Activated naive CD8-positive, alpha-beta T cell treated with anti-CD3 and anti-CD28 coated beads for 36 hours (primary cell): Measurements from ENCODE around the gene CHRM4. TPM values are rescaled to one million over a fixed set of nuclear protein-coding genes. Genes with fewer than 3 reads are reported as not detected.

Source experiments
- DNase-seq: peaks from one replicate; pipeline ENCODE4 v3.0.0; 2021
- H3K27ac Mint-ChIP-seq: one replicate; pipeline ENCODE4 v1.8.0; 2022; ENCODE audit warnings: mild to moderate bottlenecking, moderate library complexity, mixed read lengths
- H3K27me3 Mint-ChIP-seq: one replicate; pipeline ENCODE4 v1.8.0; 2022; ENCODE audit warnings: mild to moderate bottlenecking, mixed read lengths
- H3K36me3 Mint-ChIP-seq: one replicate; pipeline ENCODE4 v1.8.0; 2021; ENCODE audit warnings: mild to moderate bottlenecking, mixed read lengths
- H3K4me1 Mint-ChIP-seq: one replicate; pipeline ENCODE4 v1.8.0; 2021; ENCODE audit warnings: mixed read lengths
- H3K4me3 Mint-ChIP-seq: one replicate; pipeline ENCODE4 v1.8.0; 2022; ENCODE audit warnings: mild to moderate bottlenecking, moderate library complexity, mixed read lengths
- H3K9me3 Mint-ChIP-seq: one replicate; pipeline ENCODE4 v1.8.0; 2022; ENCODE audit warnings: mixed read lengths
- total RNA-seq, 2 experiments: library from RNA; stranded (reverse); gene quantifications; one replicate each; pipeline ENCODE4 v1.2.3, GENCODE V29; 2021

Gene CHRM4
- total RNA-seq, 2 experiments from 2014 or later, result 0.14 TPM; not detected in 1

GRCh38 chr11:46341454-46341853 lies 50.1 kb downstream of the CHRM4 start:
- no peak for DNase-seq
- H3K9me3 Mint-ChIP-seq, result no peaks in the 10 kb centered on the region
- H3K27ac Mint-ChIP-seq, result peak overlapping the region; percentile 1
- no peaks in the 10 kb centered on the region for H3K27me3 Mint-ChIP-seq
- no peaks in the 10 kb centered on the region for H3K36me3 Mint-ChIP-seq
- no peak overlapping the region for H3K4me3 Mint-ChIP-seq
- peaks cover 46% of the 10 kb centered on the region for H3K4me1 Mint-ChIP-seq

GRCh38 chr11:46339816-46340215 lies 51.8 kb downstream of the CHRM4 start:
- peaks cover 39% of the 10 kb centered on the region for H3K4me1 Mint-ChIP-seq

GRCh38 chr11:46338988-46339666 lies 52.4 kb downstream of the CHRM4 start:
- Mint-ChIP-seq H3K4me1 (peaks cover 44% of the 10 kb centered on the region), H3K36me3 (no peaks in the 10 kb centered on the region), H3K4me3 (no peak overlapping the region), H3K27ac (peak overlapping the region; percentile 25), H3K9me3 (no peaks in the 10 kb centered on the region), H3K27me3 (no peaks in the 10 kb centered on the region)
- no peak for DNase-seq

More at GRCh38 chr11:46339816-46340215, 51.8 kb downstream of the CHRM4 start:
- no peak overlapping the region for H3K4me3 Mint-ChIP-seq
- no peaks in the 10 kb centered on the region for H3K9me3 Mint-ChIP-seq
- DNase-seq, result no peak
- H3K27me3 Mint-ChIP-seq, result no peaks in the 10 kb centered on the region
- no peak overlapping the region for H3K27ac Mint-ChIP-seq
- no peaks in the 10 kb centered on the region for H3K36me3 Mint-ChIP-seq

- Mint-ChIP-seq H3K4me3 (no peak overlapping the region), H3K4me1 (peaks cover 48% of the 10 kb centered on the region), H3K36me3 (no peaks in the 10 kb centered on the region), H3K27ac (peak overlapping the region; percentile 25), H3K9me3 (no peaks in the 10 kb centered on the region), H3K27me3 (no peaks in the 10 kb centered on the region)
- DNase-seq, result no peak
Observed at GRCh38 chr11:46338636-46338987, 53.0 kb downstream of the CHRM4 start.

GRCh38 chr11:46337626-46338345 lies 53.8 kb downstream of the CHRM4 start:
- no peak overlapping the region for H3K4me3 Mint-ChIP-seq
- H3K9me3 Mint-ChIP-seq, result no peaks in the 10 kb centered on the region
- DNase-seq, result no peak
- H3K27ac Mint-ChIP-seq, result no peak overlapping the region
- peaks cover 47% of the 10 kb centered on the region for H3K4me1 Mint-ChIP-seq
- H3K36me3 Mint-ChIP-seq, result no peaks in the 10 kb centered on the region
- no peaks in the 10 kb centered on the region for H3K27me3 Mint-ChIP-seq

- no peak for DNase-seq
- Mint-ChIP-seq H3K4me1 (peaks cover 46% of the 10 kb centered on the region), H3K27me3 (no peaks in the 10 kb centered on the region), H3K9me3 (no peaks in the 10 kb centered on the region), H3K27ac (no peak overlapping the region), H3K36me3 (no peaks in the 10 kb centered on the region), H3K4me3 (no peak overlapping the region)
Observed at GRCh38 chr11:46336563-46337180, 54.9 kb downstream of the CHRM4 start.

- Mint-ChIP-seq H3K27me3 (no peaks in the 10 kb centered on the region), H3K4me1 (peaks cover 47% of the 10 kb centered on the region), H3K27ac (no peak overlapping the region), H3K36me3 (no peaks in the 10 kb centered on the region), H3K9me3 (no peaks in the 10 kb centered on the region), H3K4me3 (no peak overlapping the region)
- DNase-seq, result no peak
Observed at GRCh38 chr11:46335890-46336562, 55.5 kb downstream of the CHRM4 start.

GRCh38 chr11:46335271-46335670 lies 56.3 kb downstream of the CHRM4 start:
- Mint-ChIP-seq H3K4me1 (peaks cover 54% of the 10 kb centered on the region), H3K4me3 (no peak overlapping the region), H3K36me3 (no peaks in the 10 kb centered on the region), H3K27me3 (no peaks in the 10 kb centered on the region), H3K27ac (no peak overlapping the region), H3K9me3 (no peaks in the 10 kb centered on the region)
- DNase-seq, result no peak

GRCh38 chr11:46334211-46334610 lies 57.4 kb downstream of the CHRM4 start:
- H3K27me3 Mint-ChIP-seq, result no peaks in the 10 kb centered on the region
- no peaks in the 10 kb centered on the region for H3K9me3 Mint-ChIP-seq
- no peak overlapping the region for H3K27ac Mint-ChIP-seq
- DNase-seq, result no peak
- peaks cover 63% of the 10 kb centered on the region for H3K4me1 Mint-ChIP-seq
- H3K36me3 Mint-ChIP-seq, result no peaks in the 10 kb centered on the region
- no peak overlapping the region for H3K4me3 Mint-ChIP-seq

Other genes starting within 250 kb of the CHRM4 start
- under 1 TPM in 1 of 2 experiments, not detected in 1; 0.12 TPM for gene CREB3L1, start 114.1 kb downstream of the CHRM4 start, total RNA-seq
- 100 to 1,000 TPM in 1 of 2 experiments, 10 to 100 TPM in 1; 100.0 to 101 TPM for gene DGKZ, start 44.3 kb downstream of the CHRM4 start, total RNA-seq
- 1 to 10 TPM; 3.4 to 3.6 TPM for gene MDK, start 10.1 kb downstream of the CHRM4 start, total RNA-seq
- gene AMBRA1, start 202.2 kb upstream of the CHRM4 start, total RNA-seq, result 10 to 100 TPM; 24.6 to 27.2 TPM
- gene HARBI1, start 225.5 kb upstream of the CHRM4 start, total RNA-seq, result 1 to 10 TPM; 2.6 to 4.5 TPM
- 10 to 100 TPM; 49.2 to 51.4 TPM for gene ATG13, start 225.8 kb upstream of the CHRM4 start, total RNA-seq